Thyroid gland (tissue), 4 donors: ENCODE results near the gene COQ8A.

Experiments
- POLR2A ChIP-seq, 2 donors: fragments of 450-650 bp; IDR thresholded peaks; one replicate each; pipeline ENCODE4 v1.6.1; 2017; ENCODE audit warnings: antibody characterized with exemption in 2 of 2, mild to moderate bottlenecking in 2 of 2, moderate library complexity in 1 of 2
- TF ChIP-seq, protein P1 (sequence below), 6 experiments: fragments of 200-600 bp in 3 of 6; fragments of 450-650 bp in 3 of 6; sonication (generic) in 3 of 6; IDR thresholded peaks; one replicate each; pipeline ENCODE4 v1.5.1; 2016 to 2019; ENCODE audit warnings: antibody characterized with exemption in 6 of 6, mild to moderate bottlenecking in 2 of 6, inconsistent platforms in 1 of 6, moderate library complexity in 1 of 6

DNA sequence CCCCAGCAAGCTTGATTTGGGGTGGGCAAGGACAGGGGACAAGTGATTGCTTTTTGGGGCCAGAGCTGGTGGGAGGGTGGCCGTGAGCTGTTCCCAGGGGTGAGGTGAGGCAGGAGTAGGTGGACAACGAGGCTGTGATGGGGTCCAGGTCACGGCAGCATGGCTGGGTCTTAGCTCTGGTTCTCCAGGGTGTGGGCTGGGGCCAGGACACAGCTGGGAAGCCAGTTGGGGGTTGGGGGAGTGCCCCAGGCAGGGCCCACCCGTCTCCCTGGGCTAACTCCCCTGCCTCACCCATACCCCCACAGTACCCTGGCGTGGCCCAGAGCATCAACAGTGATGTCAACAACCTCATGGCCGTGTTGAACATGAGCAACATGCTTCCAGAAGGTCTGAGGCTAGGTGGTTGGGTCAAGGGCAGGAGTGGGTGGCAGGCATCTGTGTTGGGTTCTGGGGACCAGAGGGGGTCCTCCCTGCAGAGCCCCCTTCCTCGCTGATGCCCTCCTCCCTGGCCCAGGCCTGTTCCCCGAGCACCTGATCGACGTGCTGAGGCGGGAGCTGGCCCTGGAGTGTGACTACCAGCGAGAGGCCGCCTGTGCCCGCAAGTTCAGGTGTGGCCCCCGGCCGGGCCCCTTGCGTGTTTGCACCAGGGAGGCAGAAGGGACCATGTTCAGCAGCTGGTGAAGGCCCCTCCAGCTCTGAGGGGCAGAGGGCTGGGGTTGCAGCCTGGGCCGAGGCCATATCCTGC lies 43.3 kb downstream of the COQ8A start:
- TF ChIP-seq, protein P1, sequence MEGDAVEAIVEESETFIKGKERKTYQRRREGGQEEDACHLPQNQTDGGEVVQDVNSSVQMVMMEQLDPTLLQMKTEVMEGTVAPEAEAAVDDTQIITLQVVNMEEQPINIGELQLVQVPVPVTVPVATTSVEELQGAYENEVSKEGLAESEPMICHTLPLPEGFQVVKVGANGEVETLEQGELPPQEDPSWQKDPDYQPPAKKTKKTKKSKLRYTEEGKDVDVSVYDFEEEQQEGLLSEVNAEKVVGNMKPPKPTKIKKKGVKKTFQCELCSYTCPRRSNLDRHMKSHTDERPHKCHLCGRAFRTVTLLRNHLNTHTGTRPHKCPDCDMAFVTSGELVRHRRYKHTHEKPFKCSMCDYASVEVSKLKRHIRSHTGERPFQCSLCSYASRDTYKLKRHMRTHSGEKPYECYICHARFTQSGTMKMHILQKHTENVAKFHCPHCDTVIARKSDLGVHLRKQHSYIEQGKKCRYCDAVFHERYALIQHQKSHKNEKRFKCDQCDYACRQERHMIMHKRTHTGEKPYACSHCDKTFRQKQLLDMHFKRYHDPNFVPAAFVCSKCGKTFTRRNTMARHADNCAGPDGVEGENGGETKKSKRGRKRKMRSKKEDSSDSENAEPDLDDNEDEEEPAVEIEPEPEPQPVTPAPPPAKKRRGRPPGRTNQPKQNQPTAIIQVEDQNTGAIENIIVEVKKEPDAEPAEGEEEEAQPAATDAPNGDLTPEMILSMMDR (IDR thresholded peaks at IDR 0.05): no peak
- no peak for TF ChIP-seq POLR2A (IDR thresholded peaks at IDR 0.05)
